GM18867 (cell line): Measurements from ENCODE around the gene RAB11FIP3.
"Not testable (repeated sequence)": the region's sequence is repeated elsewhere in the genome, so short reads cannot be mapped to it uniquely, and the experiment has no call there.

Experiments
- ATAC-seq: cut with Tn5 transposase; IDR thresholded peaks from one replicate; pipeline ENCODE4 v1.9.1; 2021; ENCODE audit warnings: mild to moderate bottlenecking, moderate library complexity; ENCODE audit not compliant: unreplicated experiment

The RAB11FIP3 gene

GRCh38 chr16:425082-425718, at the start of gene RAB11FIP3:
TSS of gene RAB11FIP3 (plus strand) at chr16:425649. CDS start at chr16:426007, 358 bp downstream.
- ATAC-seq, result peak; percentile 76

GRCh38 chr16:375927-376816, 49.3 kb upstream of the RAB11FIP3 start:
- ATAC-seq, result no peak

GRCh38 chr16:376817-377418, 48.5 kb upstream of the RAB11FIP3 start:
- no peak for ATAC-seq

- ATAC-seq, result no peak
These were observed 48.0 kb upstream of the RAB11FIP3 start for GRCh38 chr16:377419-377951.

- ATAC-seq, result not testable (repeated sequence)
These were observed 47.2 kb upstream of the RAB11FIP3 start for GRCh38 chr16:378113-378820.

- ATAC-seq, result no peak
These were observed 46.6 kb upstream of the RAB11FIP3 start for GRCh38 chr16:378821-379182.

- ATAC-seq, result no peak
These were observed 46.1 kb upstream of the RAB11FIP3 start for GRCh38 chr16:379183-379960.

- no peak for ATAC-seq
These were observed 45.3 kb upstream of the RAB11FIP3 start for GRCh38 chr16:379961-380761.

- no peak for ATAC-seq
These were observed 44.8 kb upstream of the RAB11FIP3 start for GRCh38 chr16:380762-381011.

- ATAC-seq, result peak; percentile 30
These were observed 44.2 kb upstream of the RAB11FIP3 start for GRCh38 chr16:381012-381788.

- peak; percentile 52 for ATAC-seq
These were observed 43.4 kb upstream of the RAB11FIP3 start, which contains the start of gene PGAP6 for GRCh38 chr16:381789-382717. TSS of gene PGAP6 (minus strand) at chr16:381978. CDS start at chr16:381821, 157 bp downstream.

GRCh38 chr16:383326-384051, 42.0 kb upstream of the RAB11FIP3 start:
- no peak for ATAC-seq

GRCh38 chr16:386641-387156, 38.8 kb upstream of the RAB11FIP3 start:
- no peak for ATAC-seq

- ATAC-seq, result not testable (repeated sequence)
These were observed 37.4 kb upstream of the RAB11FIP3 start for GRCh38 chr16:387761-388666.

- no peak for ATAC-seq
These were observed 36.1 kb upstream of the RAB11FIP3 start for GRCh38 chr16:389352-389751.

- no peak for ATAC-seq
These were observed 33.5 kb upstream of the RAB11FIP3 start for GRCh38 chr16:391885-392335.
